K562 (cell line): ENCODE data around the gene MEDAG.

Experiments used
- BCL6 ChIP-seq: fragments of 250-450 bp; sonication (Bioruptor Pico); IDR thresholded peaks from 2 replicates; pipeline ENCODE4 v1.4.0; 2020
- CBX3 ChIP-seq, 2 experiments: IDR thresholded peaks; 1 replicate in 1 of 2; 2 replicates in 1 of 2; pipeline ENCODE4 v1.6.1; 2012; ENCODE audit warnings: inconsistent platforms in 2 of 2, low read length in 2 of 2, borderline replicate concordance in 1 of 2, control low read depth in 1 of 2
- RAD21 ChIP-seq, 2 experiments: fragments of 250-450 bp in 1 of 2; fragments of 450-650 bp in 1 of 2; sonication (Bioruptor Pico) in 1 of 2; formaldehyde crosslinking in 1 of 2; IDR thresholded peaks in 1 of 2; conservative IDR thresholded peaks in 1 of 2; 2 replicates each; pipeline versions ENCODE4 v1.4.0 to v1.8.0; 2020 to 2022; ENCODE audit warnings: mild to moderate bottlenecking in 2 of 2, moderate library complexity in 1 of 2
- ZBTB8A ChIP-seq: fragments of 450-650 bp; IDR thresholded peaks from 2 replicates; pipeline ENCODE4 v1.6.1; 2018; ENCODE audit warnings: mild to moderate bottlenecking, moderate library complexity; ENCODE audit not compliant: partially characterized antibody
- ZNF274 ChIP-seq: IDR thresholded peaks from 2 replicates; pipeline ENCODE4 v1.6.1; 2011; ENCODE audit warnings: low read depth, mild to moderate bottlenecking, low read length, moderate library complexity, borderline replicate concordance
- ZNF507 ChIP-seq: conservative IDR thresholded peaks from 2 replicates; pipeline ENCODE4 v1.6.1; 2017; ENCODE audit warnings: missing genetic modification characterization, missing compliant biosample characterization
- TF ChIP-seq, protein P1 (sequence below): fragments of 150-350 bp; conservative IDR thresholded peaks from 2 replicates; pipeline ENCODE4 v1.6.1; 2014; ENCODE audit warnings: low read length
- TF ChIP-seq, protein P2 (sequence below), 3 experiments: IDR thresholded peaks in 2 of 3; conservative IDR thresholded peaks in 1 of 3; 2 replicates each; pipeline ENCODE4 v1.5.1; 2011 to 2012; ENCODE audit warnings: low read length in 3 of 3, mild to moderate bottlenecking in 3 of 3, control low read depth in 2 of 3, improper control_type of control experiment in 1 of 3, inconsistent platforms in 1 of 3, low read depth in 1 of 3, mixed read lengths in 1 of 3, moderate library complexity in 1 of 3; ENCODE audit not compliant: insufficient read depth in 2 of 3
- TF ChIP-seq, protein P3 (sequence below): sonication (generic); formaldehyde crosslinking; IDR thresholded peaks from 2 replicates; pipeline ENCODE4 v1.5.0; 2020; ENCODE audit warnings: missing genetic modification reagents
- TF ChIP-seq, protein P4 (sequence below): sonication (generic); formaldehyde crosslinking; IDR thresholded peaks from 2 replicates; pipeline ENCODE4 v1.8.1; 2023; ENCODE audit warnings: mild to moderate bottlenecking, missing genetic modification reagents, moderate library complexity

DNA sequence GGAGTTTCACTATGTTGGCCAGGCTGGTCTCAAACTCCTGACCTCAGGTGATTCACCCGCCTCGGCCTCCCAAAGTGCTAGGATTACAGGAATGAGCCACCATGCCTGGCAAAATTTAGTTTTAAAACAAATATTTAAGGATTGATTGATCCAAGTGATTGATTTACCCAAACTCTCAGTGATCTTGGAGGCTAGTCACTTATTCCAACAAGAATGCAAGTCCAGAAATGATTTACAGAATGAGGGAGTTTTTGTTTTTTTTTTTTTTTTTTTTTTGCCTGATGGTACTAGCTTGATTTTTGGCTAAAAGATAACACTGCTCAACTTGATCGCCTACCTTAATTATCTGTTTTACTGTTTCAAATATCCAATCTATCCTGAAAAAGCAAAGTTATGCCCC lies 20.7 kb downstream of the MEDAG start:
- TF ChIP-seq, protein P1, sequence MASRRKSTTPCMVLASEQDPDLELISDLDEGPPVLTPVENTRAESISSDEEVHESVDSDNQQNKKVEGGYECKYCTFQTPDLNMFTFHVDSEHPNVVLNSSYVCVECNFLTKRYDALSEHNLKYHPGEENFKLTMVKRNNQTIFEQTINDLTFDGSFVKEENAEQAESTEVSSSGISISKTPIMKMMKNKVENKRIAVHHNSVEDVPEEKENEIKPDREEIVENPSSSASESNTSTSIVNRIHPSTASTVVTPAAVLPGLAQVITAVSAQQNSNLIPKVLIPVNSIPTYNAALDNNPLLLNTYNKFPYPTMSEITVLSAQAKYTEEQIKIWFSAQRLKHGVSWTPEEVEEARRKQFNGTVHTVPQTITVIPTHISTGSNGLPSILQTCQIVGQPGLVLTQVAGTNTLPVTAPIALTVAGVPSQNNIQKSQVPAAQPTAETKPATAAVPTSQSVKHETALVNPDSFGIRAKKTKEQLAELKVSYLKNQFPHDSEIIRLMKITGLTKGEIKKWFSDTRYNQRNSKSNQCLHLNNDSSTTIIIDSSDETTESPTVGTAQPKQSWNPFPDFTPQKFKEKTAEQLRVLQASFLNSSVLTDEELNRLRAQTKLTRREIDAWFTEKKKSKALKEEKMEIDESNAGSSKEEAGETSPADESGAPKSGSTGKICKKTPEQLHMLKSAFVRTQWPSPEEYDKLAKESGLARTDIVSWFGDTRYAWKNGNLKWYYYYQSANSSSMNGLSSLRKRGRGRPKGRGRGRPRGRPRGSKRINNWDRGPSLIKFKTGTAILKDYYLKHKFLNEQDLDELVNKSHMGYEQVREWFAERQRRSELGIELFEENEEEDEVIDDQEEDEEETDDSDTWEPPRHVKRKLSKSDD = no peak
- TF ChIP-seq RAD21 (CRISPR knock-in tag; conservative IDR thresholded peaks at IDR 0.05 in 1 of 2, IDR thresholded peaks at IDR 0.05 in 1 of 2) = no peak
- no peak for TF ChIP-seq ZBTB8A
- no peak for TF ChIP-seq BCL6 (CRISPR knock-in tag)
- TF ChIP-seq, protein P2, sequence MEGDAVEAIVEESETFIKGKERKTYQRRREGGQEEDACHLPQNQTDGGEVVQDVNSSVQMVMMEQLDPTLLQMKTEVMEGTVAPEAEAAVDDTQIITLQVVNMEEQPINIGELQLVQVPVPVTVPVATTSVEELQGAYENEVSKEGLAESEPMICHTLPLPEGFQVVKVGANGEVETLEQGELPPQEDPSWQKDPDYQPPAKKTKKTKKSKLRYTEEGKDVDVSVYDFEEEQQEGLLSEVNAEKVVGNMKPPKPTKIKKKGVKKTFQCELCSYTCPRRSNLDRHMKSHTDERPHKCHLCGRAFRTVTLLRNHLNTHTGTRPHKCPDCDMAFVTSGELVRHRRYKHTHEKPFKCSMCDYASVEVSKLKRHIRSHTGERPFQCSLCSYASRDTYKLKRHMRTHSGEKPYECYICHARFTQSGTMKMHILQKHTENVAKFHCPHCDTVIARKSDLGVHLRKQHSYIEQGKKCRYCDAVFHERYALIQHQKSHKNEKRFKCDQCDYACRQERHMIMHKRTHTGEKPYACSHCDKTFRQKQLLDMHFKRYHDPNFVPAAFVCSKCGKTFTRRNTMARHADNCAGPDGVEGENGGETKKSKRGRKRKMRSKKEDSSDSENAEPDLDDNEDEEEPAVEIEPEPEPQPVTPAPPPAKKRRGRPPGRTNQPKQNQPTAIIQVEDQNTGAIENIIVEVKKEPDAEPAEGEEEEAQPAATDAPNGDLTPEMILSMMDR (IDR thresholded peaks at IDR 0.05 in 2 of 3, conservative IDR thresholded peaks at IDR 0.05 in 1 of 3; ENCODE audit: insufficient read depth in 2 of 3, low read depth in 1 of 3, low read length in 3 of 3) = no peak
- TF ChIP-seq, protein P3, sequence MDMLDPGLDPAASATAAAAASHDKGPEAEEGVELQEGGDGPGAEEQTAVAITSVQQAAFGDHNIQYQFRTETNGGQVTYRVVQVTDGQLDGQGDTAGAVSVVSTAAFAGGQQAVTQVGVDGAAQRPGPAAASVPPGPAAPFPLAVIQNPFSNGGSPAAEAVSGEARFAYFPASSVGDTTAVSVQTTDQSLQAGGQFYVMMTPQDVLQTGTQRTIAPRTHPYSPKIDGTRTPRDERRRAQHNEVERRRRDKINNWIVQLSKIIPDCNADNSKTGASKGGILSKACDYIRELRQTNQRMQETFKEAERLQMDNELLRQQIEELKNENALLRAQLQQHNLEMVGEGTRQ (CRISPR knock-in tag) = no peak
- TF ChIP-seq ZNF507 (tag) = no peak
- TF ChIP-seq CBX3 (IDR thresholded peaks at IDR 0.05; ENCODE audit: borderline replicate concordance in 1 of 2, low read length in 2 of 2) = no peak
- TF ChIP-seq, protein P4, sequence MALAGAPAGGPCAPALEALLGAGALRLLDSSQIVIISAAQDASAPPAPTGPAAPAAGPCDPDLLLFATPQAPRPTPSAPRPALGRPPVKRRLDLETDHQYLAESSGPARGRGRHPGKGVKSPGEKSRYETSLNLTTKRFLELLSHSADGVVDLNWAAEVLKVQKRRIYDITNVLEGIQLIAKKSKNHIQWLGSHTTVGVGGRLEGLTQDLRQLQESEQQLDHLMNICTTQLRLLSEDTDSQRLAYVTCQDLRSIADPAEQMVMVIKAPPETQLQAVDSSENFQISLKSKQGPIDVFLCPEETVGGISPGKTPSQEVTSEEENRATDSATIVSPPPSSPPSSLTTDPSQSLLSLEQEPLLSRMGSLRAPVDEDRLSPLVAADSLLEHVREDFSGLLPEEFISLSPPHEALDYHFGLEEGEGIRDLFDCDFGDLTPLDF (CRISPR knock-in tag) = no peak
- no peak for TF ChIP-seq ZNF274
